GM19035 (cell line): ENCODE results near the gene CYP4F22.
"Not testable (repeated sequence)": the region's sequence is repeated elsewhere in the genome, so short reads cannot be mapped to it uniquely, and the experiment has no call there.

Experiments used
- ATAC-seq: cut with Tn5 transposase; IDR thresholded peaks from one replicate; pipeline ENCODE4 v1.9.1; 2021; ENCODE audit not compliant: unreplicated experiment

Gene CYP4F22

DNA sequence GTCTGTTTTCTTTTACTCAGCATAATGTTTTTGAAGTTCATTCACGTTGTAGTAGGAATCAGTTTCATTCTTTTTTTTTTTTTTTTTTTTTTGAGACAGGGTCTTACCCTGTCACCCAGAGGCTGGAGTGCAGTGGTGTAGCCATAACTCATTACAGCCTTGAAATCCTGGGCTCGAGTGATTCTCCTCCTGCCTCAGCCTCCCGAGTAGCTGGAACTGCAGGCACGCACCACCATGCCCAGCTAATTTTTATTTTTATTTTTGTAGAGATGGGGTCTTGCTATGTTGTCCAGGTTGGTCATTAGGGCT is 25.2 kb downstream of the CYP4F22 start:
- not testable (repeated sequence) for ATAC-seq

DNA sequence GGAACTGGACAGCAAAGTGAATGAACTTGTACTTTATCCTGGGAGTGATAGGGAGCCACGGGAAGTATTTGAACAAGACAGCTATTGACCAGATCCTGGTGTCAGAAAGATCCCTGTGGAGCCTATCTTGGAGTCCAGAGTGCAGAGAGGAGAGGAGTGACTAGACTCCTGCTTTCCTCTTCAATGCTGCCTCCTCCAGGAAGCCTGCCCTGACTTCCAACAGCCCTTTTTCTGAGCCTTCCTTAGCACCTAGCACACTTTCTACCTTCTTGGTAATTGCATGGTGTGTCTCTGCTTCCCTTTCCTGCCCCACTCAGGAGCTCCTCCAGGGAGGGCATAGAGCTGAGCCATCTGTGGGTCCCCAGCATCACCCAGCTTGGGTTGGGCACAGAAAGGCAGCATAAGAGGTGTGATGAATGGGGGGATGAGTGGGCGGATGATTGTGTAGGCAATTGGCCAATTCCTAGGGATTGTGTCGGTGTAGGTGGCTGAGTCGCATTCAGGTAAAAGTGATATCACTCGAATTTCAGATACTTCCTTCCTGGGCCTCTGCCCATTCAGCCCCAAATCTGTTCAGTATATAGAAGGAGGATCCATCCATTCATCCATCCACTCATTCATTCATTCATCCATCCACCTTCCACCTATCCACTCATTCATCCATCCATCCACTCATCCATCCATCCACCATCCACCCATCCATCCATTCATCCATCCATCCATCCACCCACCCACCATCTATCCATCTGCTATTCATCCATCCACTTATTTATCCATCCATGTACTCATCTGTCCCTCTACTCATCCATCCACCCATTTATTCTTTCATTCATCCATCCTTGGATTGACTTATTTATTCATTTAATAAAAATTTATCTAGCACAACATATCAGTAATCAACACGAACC is 26.9 kb downstream of the CYP4F22 start:
- ATAC-seq: no peak

DNA sequence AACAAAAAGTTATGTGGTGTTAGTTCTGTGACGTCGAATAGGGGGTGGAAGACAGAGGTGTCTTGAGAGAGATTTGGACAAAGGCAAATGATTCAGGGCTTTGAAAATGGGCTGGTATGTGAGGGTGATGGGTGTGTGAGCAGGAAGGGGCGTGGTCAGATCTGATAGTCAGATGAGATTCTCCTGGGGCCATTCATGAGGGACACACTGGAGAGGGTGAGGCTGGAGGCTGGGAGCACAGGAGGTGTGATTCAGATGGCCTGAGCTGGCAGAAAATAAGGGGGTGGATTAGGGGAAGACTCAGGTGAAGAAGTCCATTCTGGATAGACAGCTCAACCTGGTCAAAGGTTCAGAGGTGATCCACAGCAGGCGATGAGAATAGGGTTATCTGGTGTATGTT is 28.0 kb downstream of the CYP4F22 start:
- ATAC-seq: no peak

DNA sequence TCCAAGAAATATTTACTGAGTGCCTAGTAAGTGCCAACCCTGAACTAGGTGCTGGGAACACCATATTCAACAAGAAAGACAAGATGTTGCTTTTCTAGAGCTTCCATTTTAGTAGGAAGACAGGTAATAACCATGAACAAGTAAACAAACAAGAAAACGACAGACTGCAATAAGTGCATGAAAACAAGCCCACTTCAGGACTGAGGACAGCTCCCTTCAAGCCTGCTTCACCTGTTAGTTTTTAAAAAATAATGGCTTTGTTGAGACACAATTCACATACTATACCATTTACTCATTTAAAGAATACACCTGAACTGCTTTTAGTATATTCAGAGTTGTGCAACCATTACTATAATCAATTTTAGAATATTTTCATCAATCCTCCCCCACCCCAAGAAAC is 30.4 kb downstream of the CYP4F22 start:
- no peak for ATAC-seq

DNA sequence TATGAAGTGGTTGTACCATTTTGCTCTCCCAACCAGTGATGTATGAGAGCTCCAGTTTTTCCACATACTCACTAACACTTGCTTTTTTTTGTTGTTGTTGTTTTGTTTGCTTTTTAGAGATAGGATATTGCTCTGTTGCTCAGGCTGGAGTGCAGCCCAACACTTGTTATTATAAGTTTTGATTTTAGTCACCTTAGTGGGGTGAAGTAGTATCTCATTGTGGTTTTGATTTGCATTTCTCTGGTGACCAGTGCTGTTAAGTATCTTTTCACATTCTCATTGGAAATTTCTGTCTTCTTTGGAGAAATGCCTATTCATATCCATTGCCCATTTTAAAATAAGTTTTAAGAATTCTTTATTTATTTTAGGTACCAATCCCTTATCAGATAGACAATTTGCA is 31.3 kb downstream of the CYP4F22 start:
- ATAC-seq: no peak

DNA sequence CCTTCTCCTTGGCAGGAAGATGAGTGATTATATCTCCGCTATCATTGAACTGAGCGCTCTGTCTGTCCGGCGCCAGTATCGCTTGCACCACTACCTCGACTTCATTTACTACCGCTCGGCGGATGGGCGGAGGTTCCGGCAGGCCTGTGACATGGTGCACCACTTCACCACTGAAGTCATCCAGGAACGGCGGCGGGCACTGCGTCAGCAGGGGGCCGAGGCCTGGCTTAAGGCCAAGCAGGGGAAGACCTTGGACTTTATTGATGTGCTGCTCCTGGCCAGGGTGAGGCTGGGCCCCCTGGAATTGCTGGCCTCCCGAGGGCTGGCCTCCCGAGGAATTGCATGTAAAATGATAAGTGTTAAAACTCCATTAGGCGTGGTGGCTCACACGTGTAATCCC is 32.1 kb downstream of the CYP4F22 start:
- no peak for ATAC-seq

DNA sequence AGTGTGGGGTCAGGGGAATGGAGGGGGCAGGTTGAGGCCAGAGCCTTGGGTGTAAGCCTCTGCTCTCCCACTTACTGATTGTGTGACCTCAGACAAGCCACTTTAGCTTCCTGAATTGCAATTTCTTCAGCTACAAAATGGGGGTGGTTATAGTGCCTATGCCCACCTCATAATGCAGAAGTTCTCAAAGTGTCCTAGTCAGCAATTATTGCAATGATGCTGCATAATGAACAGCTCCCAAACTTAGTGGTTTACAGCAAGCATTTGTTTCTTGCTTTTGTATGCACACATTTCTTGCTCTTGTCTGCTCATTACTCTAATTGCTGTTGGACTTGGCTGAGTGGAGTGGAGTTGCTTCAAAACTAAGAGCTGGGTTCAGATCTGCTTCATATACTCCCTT is 36.0 kb downstream of the CYP4F22 start:
- no peak for ATAC-seq

DNA sequence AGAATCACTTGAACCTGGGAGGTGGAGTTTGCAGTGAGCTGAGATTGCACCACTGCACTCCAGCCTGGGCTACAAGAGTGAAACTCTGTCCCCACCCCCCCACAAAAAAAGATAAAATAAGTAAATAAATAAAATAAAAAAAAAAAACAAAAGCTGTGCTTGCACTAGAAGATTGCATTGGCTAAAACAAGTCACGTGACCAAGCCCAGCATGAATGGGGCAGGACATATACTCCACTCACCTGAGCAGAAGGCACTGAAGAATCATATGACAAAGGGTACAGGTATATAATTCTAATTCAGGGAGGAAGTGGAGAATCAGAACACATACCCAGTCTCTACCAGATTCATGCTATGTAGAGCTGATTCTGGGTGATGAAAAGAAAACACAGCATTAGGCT is 36.6 kb downstream of the CYP4F22 start:
- ATAC-seq: no peak

DNA sequence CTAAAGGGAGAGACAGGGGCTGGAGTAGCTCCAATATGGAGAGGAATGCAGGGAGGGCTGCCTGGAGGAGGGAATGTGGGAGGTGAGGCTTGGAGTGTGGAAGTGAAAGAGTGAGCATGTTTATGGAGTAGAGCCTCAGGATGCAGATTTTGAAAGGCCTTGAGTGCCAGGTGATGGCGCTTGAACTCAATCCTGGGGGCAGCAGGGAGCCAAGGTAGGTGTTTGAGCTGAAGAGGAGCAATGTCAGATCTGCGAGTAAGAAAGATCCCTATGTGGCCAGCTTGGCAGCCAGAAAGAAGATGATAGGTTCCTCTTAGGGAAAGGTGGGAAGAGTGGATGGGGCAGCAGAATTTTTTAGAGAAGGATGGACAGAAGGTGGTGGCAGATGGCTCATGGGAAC is 40.3 kb downstream of the CYP4F22 start:
- no peak for ATAC-seq

DNA sequence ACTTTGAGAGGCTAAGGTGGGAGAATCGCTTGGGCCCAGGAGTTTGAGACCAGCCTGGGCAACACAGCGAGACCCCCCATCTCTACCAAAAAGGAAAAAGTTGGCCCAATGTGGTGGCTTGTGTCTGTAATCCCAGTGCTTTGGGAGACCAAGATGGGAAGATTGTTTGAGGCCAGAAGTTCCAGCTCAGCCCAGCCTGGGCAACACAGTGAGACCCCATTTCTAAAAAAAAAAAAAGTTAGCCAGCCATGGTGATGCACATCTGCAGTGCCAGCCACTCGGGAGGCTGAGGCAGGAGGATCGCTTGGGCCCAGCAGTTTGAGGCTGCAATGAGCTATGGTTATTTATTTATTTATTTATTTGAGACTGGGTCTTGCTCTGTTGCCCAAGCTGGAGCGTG is 41.3 kb downstream of the CYP4F22 start:
- ATAC-seq: no peak

DNA sequence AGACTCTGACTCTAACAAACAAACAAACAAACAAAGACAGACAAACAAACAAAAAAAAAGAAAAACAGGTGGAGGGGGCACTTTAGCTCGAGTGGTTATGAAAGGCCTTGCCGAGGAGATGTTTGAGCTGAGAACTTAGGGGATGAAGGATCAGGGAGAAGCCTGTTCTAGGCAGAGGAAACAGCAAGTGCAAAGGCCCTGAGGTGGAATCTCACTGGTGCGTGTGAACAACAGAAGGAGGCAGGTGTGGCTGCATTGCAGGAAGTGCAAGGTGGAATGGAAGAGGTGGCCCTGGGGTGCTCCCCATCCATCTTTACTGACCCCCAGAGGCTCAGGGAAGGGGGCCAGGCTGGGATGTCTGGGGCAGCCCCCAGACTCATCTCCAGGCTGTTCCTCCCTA is 41.9 kb downstream of the CYP4F22 start:
- ATAC-seq: no peak

DNA sequence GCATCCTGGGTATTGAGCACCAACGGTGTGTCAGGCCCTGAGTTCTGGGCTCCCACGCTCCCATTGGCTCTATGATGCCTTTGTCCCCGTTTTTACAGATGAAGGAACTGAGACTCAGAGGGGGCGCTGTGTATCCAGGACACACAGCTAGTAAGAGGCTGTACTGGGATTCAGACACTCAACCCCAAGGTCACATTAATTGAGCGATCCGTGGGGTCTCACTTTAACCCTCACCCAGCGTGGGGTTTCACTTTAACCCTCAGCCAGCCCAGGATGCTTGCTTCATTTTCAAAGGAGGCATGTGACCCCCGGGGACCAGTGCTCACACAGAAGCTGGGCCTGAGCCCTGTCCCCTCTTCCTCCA is 42.6 kb downstream of the CYP4F22 start:
- no peak for ATAC-seq

DNA sequence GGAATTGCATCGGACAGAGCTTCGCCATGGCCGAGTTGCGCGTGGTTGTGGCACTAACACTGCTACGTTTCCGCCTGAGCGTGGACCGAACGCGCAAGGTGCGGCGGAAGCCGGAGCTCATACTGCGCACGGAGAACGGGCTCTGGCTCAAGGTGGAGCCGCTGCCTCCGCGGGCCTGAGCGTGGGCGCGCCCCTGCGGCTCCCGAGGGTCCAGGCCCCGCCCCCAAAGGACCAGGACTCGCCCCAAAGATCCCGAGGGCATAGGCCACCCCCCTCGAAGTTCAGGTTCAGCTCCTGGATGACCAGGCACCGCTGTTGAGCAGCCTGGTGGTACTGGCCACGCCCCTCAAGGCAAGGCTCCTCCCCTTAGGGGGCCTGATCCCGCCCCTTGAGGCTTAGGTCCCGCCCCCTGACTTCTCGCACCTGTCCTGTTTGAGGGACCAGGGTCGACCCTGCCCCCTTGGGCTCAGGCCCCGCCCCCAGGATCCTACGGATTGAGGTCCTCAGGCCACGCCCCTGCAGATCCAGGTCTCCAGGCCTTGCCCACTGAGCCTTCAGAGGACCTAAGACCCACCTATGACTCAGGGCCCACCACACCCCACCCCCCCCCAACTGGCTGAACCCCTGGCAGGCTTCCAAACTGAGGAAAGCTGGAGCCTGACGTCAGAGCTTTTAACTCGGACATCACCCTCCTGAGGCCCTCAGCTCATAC is 43.1 kb downstream of the CYP4F22 start:
- no peak for ATAC-seq

DNA sequence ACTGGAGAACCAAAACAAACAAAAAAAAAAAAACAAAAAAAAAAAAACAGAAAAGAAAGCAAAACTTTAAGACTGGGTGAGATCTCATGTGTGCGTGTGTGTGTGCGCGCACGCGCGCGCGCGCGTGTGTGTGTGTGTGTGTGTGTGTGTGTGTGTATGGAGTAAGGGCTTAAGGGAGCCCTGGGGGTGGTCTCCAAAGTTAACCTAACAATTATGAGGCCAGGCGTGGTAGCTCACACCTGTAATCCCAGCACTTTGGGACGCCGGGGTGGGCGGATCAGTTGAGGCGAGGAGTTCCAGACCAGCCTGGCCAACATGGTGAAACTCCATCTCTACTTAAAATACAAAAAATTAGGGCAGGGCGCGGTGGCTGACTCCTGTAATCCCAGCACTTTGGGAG is 46.7 kb downstream of the CYP4F22 start:
- no peak for ATAC-seq

DNA sequence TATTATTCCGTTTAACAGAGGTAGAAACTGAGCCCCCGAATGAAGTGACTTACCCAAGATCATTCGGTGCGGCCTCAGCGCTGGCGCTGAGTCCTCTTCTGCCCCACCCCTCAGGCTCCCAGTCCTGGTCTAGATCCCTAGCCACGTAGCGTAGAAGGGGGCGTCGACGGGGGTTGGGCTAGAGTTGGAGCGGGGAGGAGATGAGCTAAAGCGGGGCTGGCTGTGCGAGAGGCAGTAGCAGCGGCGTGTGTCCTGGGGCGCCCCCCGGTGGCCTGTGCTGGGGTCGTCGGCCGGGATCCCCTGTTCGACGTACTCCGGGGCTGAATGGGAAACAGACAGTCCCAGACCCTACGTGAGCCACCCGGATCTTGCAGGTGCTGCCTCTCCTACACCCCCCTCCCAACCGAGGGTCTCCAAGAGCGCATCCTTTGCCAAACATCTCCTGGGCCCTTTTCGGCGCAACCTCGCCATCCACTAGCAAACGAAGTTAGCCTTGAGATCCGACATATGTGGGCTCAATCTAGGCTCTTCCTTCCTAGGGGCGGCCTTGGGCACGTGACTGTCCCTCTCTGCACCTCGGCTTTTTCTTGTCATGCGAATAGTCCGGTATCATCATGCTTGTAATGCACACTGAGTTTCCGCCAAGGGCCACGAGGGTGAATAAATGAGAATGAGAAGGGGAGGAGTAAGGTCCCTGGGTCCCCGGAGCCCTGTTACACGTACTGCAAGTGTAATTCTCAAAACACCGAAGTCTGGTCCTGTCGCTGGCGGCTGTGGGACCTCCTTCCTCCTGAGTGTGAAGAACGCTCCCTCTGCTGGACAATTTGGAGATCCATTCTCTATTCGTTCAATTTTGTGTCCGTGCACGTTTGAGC is 47.7 kb downstream of the CYP4F22 start:
- ATAC-seq: peak; percentile 66

DNA sequence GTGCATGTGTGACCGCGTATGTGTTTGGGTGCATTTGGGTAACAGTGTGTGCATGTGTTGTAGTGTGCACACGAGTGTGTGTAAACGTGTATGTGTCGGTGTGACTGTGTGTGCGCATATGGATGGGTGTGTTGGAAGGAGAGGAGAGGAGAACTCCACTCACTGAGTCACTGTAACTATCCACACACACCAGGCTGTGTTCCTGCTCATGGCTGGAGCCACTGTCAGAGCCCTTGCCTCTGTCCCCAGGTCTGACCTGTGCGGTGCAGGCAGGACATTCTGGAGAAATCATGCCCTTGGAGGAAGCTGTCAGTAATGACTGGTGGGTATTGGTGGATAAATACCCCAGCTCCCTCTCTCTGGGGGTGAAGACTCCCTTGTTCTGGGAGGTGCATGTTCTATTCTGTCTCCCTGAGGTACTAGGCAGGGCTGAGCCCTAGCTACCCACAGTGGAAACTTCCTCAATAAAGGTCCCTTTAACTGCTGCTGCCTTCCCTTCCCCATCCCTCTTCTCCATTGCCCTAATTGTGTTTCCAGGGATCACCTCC is 48.4 kb downstream of the CYP4F22 start:
- no peak for ATAC-seq

DNA sequence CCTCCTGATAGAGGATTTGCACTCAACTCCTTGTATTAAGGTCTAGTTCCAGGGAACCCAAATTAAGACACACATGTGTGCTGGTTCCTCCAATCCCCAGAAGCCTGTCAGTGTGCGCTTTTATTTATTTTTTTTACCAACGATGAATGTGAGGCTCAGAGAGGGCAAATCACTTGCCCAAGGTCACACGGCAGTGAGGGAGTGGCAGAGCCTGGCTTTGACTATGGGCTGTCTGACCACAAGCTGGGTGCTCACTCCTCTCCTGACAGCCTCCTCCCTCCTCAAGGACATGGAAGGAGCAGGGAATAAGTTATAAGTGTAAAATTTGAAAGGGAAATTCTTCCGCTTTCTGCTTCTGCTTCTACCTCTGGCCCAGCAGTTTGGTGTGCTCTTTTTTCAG is 48.9 kb downstream of the CYP4F22 start:
- no peak for ATAC-seq

DNA sequence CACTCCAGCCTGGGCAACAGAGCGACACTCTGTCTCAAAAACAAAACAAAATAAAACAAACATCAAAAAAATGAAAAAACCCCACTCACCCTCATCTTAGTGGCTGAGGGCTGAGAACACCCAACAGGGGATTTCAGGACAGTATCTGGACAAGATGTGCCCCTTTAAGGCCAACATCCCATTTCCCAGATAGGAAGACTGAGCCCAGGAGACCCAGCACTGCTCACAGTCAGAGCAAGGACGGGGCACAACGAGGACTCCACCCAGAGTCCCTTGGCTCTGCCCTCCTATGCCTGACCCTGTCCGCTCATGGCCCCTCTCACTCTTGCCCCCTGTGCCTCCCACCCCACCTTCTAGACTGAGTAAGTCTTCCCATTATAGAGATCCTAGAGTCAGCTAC is 53.8 kb downstream of the CYP4F22 start:
- ATAC-seq: no peak

DNA sequence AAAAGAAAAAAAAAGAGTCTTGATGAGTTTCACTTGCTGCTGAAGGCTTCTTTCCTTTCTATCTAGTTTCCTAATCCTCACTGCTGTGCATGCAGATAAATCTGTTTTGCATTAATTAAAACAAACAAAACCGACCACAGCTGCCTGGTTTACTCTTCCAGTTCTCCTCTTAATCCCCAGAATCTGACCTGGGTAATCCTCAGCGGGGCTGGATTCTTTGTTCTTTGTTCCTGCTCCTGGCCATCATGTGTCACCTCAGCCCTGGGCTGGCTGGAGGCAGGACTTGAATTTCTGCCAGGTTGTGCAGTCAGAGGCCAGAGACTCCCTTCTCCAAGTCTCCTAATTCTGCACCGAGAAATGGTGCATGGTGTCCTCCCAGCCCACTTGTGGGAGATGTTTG is 54.5 kb downstream of the CYP4F22 start:
- ATAC-seq: no peak

DNA sequence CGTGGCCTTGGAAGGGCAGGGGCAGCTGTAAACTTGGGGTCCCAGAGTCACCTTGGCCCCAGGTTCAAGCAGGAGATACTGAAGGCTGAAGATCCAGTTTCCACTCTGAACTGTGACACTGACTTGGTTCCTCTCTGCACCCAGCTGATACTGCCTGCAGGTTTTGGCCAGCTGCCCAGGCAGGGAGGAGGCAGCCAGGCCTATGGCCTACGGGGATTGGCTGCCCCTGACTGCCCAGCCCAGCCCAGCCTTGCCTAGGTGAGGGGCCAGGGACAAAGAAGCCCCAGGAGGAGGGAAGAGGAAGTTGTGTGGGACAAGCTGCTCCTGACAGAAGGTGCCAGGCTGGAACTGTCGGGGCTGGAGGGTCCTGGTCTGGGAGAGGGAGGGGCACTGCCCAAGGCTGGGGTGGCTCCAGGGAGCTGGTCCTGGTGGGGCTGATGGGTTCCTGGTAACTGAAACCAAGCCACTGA is 55.0 kb downstream of the CYP4F22 start:
- ATAC-seq: no peak

DNA sequence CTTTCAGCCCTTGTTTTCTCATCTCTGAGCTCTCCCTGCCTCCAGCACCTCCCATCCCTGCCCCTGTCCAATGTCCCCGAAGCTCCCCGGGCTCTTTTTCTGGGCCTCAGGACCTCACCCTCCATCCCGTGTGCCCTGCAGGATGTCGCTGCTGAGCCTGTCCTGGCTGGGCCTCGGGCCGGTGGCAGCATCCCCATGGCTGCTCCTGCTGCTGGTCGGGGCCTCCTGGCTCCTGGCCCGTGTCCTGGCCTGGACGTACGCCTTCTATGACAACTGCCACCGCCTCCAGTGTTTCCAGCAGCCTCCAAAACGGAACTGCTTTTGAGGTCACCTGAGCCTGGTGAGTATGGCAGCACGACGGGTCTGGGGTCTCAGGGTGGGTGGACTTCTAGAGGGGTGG is 55.6 kb downstream of the CYP4F22 start:
- no peak for ATAC-seq
